GM19438 (cell line): ENCODE results near the gene PPIF.

Experiments
- ATAC-seq: cut with Tn5 transposase; IDR thresholded peaks from one replicate; pipeline ENCODE4 v1.9.1; 2021; ENCODE audit warnings: low read depth; ENCODE audit not compliant: unreplicated experiment

The PPIF gene

DNA sequence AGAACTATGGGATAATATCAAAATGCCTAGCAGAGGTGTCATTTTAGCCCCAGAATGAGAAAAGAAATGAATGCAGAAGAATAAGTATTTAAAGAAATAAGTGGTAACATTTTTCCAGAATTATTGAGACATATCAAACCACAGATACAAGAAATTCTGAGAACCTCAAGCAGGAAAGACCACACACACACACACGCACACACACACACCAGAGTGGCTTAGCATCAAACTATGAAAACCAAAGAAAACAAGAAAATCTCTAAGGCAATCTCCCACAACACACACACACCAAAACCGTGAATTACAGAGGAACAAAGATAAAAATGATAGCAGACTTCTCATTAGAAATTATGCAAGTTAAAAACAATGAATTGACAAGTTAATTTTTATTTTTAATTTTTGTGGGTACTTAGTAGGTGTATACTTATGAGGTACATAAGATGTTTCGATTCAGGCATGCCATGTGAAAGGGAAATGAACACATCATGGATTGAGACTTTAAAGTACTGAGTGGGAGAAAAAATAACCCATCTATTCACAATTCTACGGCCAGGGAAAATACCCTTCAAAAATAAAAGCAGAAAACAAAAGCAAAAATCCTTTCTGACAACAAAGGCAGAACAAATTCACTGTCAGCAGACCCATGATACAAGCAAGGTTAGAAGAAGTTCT is 14.6 kb downstream of the PPIF start:
- ATAC-seq, result no peak

DNA sequence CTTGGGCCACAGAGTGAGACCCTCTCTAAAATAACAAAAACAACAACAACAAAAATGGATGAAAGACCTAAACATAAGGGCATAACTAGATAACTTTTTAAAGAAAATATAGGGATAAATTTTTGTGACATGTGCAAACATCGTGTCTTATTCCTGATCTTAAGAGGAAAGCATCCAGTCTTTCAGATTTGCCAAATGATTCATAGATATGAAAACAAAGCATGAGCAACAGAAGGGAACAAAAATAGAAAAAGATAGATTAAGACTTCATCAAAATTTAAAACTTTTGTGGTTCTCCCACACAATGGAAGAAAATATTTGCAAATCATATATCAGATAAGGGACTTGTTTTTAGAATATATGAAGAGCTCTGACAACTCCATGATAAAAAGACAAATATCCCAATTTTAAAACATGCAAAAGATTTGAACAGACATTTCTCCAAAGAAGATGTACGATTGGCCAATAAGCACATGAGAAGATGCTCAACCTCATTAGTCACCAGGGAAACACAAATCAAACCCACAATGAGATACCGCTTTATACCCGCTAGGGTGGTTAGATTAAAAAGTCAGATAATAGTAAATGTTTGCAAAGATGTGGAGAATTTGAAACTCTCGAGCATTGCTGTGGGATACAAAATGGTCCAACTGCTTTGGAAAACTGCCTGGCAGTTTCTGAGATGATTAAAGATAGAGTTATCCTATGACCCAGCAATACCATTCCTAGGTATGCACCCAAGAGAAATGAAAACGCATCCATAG is 20.3 kb downstream of the PPIF start:
- no peak for ATAC-seq

DNA sequence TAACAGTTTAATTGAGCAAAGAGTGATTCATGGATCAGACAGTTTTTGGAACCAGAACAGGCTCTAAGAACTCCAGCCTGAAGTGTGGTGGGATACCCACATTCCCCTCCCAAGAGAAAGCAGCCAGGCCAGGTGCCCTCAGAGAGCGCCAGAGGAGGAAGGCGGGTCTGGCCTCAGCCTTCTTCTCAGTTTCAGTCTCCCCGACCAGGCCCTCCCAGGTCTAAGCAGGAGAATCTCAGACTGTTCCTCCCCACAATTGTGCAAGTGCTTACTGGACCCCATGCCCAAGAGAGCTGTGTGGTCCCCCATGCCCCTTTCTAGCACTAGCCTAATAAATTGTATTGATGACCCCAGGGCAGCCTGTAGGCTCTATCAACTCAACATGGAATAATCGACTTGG is 25.6 kb downstream of the PPIF start:
- no peak for ATAC-seq

DNA sequence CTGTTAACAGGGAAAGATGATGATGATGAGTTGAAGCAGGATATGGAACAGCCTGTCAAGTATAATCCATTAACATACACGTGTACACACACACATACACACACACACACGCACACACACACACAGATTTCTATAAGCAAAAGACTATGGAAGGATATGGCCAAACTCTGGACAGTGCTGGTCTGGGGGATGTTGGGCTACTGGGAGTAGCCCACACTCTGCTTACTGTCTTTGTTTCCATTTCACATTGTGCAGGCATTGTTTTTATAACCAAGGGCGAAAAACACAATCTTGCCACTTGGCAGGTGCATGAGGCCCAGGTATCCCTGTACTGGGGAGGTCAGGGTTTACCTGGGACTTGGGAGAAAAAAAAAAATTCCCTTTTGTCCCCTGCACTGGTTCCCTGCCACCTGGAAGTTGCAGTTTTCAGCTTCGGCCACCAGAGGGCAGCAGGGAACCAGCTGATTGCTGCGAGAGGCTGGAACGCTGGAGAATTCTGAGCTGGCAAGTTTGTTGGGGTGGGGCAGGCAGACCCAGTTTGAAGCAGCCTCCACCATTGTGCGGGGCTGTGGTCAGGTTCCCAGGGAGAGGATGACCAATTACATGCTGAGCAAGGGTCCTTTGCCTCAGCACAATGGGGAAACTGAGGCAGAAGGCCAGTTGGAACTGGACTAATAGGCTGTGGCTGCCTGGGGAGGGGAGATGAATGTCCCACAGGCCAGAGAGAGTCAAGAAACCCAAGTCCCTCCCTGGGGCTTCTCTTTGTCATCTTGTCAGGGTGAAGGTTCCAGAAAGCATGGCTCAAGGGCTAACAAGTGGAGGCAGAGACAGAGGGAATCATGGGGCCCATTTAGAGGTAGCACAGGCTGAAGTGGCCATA is 27.3 kb downstream of the PPIF start:
- no peak for ATAC-seq

DNA sequence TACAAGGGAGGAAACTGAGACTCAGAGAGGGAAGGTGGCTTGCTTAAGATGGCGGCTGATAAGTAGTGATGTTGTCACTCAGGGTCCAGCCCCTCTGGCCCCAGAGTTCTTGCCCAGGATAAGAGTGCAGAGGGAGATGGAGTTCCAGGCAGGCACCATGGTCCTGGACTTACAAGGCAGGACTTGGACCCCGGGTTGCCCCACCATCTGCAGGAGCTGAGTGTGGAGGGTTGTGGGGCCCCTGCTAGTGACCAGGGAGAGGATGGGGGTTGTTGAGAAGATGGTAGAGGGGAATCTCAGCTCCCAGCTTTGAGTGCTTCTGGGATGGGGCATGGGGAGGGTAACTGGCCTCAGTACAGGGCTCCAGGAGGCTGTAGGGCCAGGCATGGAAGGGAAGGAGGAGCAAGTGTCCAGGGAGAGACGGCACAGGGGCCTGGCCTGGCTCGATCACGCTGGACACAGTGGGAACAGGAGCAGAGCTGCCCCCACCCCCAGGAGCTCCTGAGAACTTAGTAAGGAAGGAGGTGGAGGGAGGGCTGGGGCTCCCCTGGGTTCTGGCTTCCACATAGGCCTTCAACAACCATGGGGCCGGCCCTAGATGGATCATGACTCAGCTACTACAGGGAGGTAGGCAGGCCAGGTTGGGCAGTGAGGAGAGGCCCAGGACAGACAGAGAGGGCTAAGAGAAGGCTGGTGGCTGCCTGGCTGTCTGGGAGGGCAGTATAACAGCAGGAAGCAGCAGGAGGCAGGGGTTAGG is 28.2 kb downstream of the PPIF start:
- ATAC-seq, result no peak

DNA sequence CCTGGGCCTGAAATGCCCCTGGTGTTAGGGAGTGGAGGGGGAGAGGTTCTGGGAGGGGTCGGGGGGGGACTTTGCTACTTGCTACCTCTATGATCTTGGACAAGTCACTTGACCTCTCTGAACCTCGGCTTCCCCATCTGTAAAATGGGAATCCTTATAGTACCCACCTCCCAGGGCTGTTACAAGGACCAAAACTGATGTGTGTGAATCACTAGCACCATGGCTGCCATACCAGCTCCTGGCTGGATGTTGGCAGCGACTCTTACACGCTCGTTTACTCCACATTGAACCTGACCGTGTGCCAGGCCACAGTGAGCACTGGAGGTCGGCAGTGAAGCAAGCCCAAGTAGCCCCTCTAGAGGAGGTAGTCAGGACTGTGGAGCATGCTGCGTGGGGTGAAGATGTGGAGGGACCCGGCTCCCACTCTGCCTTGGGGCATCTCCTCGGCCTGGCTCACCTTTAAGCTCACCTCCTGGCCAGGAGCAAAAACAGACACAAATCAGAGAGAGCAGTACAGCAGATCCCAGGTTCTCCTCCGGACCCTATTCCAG is 28.9 kb downstream of the PPIF start:
- ATAC-seq, result no peak

DNA sequence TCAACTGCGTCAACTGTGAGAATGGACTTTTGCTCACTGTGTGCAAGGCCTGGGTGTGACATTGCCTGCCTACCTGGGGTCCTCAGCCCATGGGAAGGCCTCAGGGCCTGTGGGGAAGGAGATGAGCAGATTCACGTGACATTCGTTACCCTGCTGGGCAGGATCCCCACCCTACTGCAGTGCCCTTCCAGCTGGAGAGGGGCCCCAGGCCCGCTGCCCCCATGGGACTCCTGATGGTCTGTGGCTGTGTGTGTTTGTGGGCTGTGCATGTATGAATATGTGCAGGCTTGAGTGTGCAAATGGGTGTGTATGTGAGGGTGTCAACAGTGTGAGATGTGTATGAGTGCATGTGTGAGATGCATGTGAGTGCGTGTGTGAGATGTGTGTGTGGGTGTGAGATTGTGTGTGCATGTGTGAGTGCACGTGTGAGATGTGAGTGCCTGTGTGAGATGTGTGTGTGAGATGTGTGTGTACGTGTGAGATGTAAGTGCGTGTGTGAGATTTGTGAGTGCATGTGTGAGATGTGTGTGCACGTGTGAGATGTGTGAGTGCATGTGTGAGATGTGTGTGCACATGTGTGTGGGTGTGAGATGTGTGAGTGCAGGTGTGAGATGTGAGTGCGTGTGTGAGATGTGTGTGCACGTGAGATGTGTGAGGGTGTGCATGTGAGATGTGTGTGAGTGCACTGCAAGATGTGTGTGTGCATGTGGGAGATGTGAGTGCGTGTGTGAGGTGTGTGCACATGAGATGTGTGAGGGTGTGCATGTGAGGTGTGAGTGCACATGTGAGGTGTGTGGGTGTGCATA is 29.7 kb downstream of the PPIF start:
- no peak for ATAC-seq

DNA sequence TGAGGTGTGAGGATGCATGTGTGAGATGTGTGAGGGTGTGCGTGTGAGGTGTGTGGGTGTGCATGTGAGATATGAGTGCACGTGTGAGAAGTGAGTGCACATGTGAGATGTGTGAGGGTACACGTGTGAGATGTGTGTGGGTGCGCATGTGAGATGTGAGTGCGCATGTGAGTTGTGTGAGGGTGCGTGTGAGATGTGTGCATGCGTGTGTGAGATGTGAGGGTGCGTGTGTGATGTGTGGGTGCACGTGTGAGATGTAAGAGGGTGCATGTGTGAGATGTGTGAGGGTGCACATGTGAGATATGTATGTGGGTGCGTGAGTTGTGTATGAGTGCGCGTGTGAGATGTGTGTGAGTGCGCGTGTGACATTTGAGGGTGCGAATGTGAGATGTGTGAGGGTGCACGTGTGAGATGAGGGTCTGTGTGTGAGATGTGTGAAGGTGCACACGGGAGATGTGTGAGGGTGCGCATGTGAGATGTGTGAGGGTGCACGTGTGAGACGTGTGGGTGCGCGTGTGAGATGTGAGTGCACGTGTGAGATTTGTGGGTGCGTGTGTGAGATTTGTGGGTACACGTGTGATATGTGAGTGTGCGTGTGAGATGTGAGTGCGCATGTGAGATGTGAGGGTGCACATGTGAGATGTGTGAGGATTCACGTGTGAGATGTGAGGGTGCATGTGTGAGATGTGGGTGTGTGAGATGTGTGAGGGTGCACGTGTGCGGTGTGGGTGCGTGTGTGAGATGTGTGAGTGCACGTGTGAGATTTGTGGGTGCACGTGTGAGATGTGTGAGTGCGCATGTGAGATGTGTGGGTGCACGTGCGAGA is 30.5 kb downstream of the PPIF start:
- ATAC-seq, result no peak

DNA sequence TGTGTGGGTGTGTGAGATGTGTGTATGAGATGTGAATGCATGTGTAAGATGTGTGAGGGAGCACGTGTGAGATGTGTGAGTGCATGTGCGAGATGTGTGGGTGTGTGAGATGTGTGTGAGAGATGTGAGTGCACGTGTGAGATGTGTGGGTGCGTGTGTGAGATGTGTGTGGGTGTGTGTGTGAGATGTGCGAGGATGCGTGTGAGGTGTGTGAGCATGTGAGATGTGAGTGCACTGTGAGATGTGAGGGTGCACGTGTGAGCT is 31.0 kb downstream of the PPIF start:
- no peak for ATAC-seq

DNA sequence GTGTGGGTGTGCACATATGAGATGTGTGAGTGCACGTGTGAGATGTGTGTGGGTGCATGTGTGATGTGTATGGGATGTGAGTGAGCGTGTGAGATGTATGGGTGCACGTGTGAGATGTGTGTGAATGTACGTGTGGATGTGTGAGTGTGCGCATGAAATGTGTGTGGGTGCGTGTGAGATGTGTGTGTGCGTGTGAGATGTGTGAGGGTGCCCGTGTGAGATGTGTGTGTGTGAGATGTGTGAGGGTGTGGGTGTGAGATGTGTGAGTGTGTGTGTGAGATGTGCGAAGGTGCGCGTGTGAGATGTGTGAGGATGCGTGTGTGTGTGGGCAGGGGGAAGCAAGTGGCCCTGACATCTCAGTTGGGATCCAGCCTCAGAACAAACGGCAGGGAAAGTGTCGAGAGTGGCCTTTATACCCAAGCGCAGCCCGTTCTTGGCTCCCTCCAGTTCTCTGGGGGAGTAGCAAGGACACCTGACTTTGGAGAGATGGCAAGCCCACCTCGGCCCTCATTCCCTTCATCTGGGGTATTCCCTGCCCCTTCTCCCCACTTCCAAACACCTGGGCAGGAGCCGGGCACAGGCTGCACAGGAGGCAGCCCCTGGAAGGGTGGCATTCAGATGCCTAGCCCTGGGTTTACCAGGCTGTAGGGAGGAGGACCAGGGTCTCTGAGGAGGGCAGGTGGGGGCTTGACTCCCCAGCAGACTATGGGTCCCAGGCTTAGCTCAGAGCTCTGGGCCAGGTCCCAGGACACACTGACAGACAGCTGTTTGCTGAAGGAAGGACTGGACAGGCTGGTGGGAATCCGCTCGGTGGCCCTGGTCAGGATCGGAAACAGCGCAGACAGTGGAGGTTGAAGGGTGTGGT is 31.6 kb downstream of the PPIF start:
- no peak for ATAC-seq

DNA sequence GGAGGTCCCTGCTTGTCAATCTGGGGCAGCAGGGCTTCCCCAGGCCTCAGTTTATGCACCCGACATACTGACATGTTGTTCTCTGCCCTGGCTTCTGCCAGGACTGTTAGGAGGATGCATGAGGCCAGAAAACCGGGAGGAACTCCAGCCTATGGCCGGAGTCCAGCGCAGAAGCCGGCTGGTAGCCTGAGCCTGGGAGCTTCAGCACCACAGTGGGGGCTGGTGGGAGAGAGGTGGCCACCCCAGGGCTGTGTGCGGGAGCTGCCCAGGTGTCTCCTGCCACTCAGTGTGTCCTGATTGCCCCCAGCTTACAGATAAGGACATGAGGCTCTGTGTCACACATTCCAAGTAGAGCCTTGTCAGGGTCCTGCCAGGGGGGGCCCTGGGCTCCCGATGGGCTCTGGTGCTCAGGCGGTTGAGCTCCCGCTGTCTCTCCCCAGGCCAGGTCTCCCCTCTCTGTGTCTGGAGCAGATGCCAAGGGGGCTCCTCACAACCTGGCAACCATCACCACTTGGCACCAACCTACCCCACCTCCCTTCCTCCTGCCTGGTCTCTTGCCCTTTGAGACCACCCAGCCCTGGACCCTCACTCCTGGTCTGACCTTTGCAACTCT is 32.3 kb downstream of the PPIF start:
- ATAC-seq, result no peak

DNA sequence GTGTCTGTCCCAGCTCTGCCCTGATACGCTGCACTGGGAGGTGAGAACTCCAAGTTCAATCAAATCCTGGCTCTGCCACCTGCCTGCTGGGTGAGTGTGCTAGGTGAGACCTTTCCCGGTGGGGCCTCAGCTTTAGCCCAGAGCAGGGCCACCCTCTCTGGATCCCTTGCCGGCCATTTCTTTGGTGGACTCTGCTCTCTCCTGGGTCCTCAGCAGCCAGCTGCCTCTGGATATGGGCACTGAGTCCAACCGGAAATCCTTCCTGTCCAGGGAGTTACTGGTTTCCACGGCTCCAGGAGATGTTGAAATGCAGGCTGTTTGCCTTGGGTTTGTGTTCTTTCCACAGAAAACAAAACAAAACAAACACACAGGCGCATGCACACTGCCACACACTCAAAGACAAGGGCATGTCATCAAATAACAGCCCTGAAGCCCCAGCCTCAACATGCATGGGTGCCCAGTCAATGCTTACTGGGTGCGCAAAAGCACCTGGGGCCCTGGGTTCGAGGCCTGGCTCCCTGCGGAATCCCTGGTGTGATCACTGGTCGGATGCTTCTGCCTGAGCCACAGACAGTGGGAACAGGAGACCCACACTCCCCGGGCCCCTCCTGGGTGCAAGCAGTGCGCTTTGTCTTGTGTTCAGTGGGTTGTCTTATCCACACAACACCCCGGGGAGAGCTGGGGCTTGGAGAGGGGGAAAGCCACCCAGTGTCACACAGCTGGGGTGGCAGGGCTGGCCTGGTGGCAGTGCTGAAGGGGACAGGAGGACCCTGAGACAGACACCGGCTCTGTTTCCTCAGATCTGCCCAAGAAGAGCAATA is 33.1 kb downstream of the PPIF start:
- no peak for ATAC-seq

DNA sequence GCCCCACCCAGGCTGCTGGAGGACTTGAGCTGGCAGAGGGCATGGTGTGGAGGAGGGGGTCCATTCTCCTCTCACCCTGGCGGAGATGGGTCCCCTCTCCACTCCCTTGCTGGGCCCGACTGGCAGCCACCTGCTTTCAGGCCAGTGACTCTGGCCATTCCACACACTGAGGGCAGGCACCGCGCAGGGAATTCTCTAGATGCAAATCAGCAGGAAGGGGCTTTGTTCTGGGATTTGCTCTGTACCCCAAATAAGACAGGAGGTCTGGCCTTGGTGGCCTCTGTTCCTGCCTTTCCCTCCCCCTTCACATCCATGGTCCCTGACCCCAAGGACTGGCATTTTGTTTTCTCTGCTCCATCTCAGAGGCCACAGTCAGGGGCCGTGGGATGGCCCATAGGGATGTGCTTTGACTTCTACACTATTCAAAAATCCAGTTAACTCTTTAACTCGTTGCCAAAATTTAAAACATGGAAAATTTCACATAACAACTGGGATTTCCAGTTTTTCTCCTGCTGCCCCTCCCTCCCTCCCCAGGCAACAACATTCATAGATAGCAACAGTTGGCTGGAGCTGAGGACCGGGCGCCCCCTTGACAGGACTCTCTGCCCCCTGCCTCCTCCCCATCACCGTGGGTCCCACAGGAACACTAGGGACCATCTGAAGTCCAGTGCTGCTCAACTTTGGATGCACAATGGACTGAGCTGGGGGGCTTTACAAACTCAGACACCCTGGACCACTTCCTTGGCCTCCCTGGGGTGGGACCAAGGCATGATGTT is 33.9 kb downstream of the PPIF start:
- ATAC-seq, result no peak

DNA sequence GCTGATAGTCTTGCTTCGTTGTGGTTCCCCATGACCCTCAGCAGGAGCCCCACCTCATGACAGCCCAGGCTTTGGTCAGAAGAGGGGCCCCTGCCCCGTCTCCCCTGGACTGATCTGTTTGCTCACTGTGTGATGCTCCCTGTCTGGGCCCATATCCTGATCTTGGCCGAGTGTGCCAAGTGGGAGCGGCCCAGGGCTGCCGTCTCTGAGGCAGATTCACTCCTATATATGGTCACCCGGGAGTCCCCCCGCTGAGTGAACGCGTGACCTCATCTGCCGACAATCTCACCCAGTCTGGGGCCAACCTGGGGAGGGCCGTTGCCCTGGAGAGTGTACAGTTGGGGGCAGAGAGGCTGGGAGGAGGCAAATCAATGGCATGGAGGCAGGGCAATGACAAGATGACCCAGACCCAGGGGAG is 34.5 kb downstream of the PPIF start:
- no peak for ATAC-seq

DNA sequence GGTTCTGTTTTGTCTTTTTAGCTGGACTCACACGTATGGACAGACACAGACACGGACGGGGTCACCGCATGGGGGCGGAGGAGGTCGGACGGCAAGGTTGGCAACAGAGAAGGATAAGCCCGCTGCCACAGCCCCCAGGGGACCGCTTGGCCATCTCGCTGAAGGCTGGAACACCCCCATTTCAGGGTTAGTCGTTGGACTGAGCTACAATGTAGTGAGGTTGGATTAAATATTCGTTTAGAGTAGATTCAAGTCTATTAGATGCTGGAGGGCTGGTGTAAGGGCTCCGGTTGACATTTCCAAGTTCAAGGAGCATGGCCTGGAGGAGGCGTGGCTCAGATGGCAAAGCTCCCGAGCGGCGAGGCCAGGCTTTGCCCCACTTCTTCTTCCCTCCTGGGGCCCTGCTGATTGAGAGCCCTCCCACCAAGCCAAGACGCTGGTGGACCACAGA is 35.2 kb downstream of the PPIF start:
- no peak for ATAC-seq
